Measurements from ENCODE around the gene GDF11. TPM values are rescaled to one million over a fixed set of nuclear protein-coding genes. Genes with fewer than 3 reads are reported as not detected.

Gene GDF11
- polyA plus RNA-seq, 1 of the 3 experiments (the other 2 are of a cell fraction), result 9.4 TPM

DNA sequence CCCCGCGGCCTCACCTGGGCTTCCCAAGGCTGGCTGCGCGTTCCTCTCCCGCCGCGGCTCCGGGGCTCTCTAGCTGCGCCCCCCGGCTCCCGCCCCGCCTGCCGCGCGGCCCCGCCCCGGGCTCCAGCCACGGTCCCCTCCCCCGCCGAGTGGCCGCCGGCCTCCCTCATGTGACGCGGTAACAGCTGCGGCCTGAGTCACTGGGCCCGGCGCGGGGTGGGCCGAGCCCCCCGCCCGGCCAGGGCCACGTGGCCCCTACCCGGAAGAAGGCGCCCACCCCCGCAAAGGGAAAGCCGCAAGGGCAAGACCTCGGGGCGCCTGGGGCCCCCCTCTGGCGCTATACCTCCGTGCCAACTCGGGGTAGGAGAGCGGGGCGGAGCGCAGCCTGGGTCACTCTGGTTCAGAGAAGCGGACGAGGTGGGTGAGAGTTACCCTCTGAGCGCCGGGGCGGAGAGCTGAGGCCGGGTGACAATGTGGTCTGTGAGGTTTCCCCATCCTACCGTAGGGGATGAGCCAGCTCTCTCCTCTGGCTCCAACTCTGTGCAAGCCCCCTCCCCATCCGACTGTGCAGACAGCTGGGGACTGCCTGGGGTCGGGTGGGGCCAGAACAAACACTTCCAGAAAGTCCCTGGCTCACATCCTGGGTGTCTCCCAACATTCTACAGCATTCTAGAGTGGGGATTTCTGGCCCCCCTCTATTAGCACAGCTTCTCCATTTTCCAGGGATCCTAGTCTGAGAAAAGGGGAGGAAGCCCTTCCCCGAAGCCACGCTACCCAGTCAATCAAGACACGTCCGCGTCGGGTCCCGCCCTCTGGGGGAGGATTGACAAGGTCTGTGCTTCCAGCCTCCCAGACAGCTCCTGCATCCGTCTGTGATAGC is 13.7 kb upstream of the GDF11 start, which contains the start of gene CD63 (continued):
- TF ChIP-seq, protein P1, sequence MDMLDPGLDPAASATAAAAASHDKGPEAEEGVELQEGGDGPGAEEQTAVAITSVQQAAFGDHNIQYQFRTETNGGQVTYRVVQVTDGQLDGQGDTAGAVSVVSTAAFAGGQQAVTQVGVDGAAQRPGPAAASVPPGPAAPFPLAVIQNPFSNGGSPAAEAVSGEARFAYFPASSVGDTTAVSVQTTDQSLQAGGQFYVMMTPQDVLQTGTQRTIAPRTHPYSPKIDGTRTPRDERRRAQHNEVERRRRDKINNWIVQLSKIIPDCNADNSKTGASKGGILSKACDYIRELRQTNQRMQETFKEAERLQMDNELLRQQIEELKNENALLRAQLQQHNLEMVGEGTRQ (IDR thresholded peaks at IDR 0.05; ENCODE audit: borderline replicate concordance, low read depth, low read length), result peak; percentile 68
- peak; percentile 84; the same call in 1 of the 2 replicates for TF ChIP-seq SIN3A (IDR thresholded peaks at IDR 0.05; ENCODE audit: borderline replicate concordance, low read depth, low read length)

DNA sequence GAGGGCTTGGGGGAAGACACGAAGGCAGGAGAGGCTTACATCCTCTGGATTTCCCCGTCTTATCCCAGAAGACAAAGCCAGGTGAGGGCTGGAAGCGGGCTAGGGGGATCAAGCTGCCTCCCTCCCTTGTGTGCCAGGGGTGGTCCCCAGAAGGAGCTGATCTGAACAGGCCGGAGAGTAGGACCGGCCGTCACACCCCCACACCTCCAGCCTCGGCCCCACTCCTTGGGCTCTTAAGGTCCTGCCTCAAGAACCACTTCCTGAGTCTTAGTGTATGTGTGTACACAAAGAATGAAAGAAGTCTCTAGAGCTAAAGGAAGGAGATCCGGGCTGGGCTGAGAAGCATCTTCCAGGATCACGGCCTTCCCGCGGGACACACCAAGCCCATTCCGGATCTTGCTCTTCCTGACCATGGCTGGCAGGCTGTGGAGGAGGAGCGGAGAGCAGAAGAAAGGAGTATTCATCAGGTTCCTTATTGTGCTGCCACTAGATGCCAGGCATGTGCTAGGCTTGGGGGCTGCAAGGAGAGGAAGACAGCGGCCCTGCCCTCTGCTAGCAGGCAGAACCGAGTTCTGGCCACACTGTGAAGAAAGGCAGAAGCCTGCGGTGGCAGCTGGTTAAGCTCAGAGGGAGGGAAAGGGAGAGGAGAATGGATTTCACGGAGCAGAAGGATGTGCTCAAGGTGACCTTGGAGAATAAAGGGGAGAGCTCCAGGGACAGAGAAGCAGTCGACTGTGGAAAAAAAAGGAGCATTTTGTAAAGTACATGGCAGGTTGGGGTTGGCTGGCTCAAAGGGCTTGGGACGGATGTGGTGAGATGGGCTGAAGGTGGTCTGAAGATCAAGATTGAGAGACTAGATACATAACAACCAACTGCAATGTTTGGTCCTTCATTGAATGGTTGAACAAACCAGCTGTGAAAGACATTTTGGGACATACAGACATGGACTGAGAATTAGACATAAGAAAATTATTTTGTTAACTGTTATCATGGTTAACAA is 12.8 kb upstream of the GDF11 start:
- H3K27me3 ChIP-seq (ENCODE audit: insufficient read depth), result no peaks in the 10 kb centered on the region
- H3K79me2 ChIP-seq (ENCODE audit: insufficient read depth), result peaks cover 45% of the 10 kb centered on the region
- peaks cover 22% of the 10 kb centered on the region for H3F3A ChIP-seq (replicated peaks; ENCODE audit: insufficient read depth)
- 19% methylated on average over 18 of the region's 19 CpGs for WGBS (ENCODE audit: low lambda C conversion rate)
- ChIA-PET POLR2A (interaction anchor here (0.7 to 2.5 kb wide), 14 partner anchors 8 to 374 kb away, joined by 3 to 14 read pairs (median 6); partner anchors contain the start of genes BLOC1S1, DNAJC14, ORMDL2 and PA2G4), CTCF (interaction anchor here (0.8 to 4.6 kb wide), 13 partner anchors 8 to 459 kb away, joined by 3 to 47 read pairs (median 3); partner anchors contain the start of genes RDH5 and SMARCC2)
- H3K27ac ChIP-seq (ENCODE audit: low read depth in 2 of 2, low read length in 1 of 2), result peak overlapping the region; percentile 97 to 100
- H3K4me3 ChIP-seq (ENCODE audit: low read depth in 2 of 2, low read length in 1 of 2), result peak overlapping the region; percentile 74 to 97
- no peaks in the 10 kb centered on the region for H3K9me2 ChIP-seq
- peak overlapping the region; percentile 97 for H3K4me2 ChIP-seq
- peak; percentile 51 for DNase-seq
- TF ChIP-seq RAD21 (IDR thresholded peaks at IDR 0.05; ENCODE audit: low read length), result peak; percentile 54
- TF ChIP-seq, protein P2, sequence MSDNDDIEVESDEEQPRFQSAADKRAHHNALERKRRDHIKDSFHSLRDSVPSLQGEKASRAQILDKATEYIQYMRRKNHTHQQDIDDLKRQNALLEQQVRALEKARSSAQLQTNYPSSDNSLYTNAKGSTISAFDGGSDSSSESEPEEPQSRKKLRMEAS (IDR thresholded peaks at IDR 0.05; ENCODE audit: low read depth), result peak; percentile 58; the same call in 1 of the 2 replicates
- TF ChIP-seq, protein P3, sequence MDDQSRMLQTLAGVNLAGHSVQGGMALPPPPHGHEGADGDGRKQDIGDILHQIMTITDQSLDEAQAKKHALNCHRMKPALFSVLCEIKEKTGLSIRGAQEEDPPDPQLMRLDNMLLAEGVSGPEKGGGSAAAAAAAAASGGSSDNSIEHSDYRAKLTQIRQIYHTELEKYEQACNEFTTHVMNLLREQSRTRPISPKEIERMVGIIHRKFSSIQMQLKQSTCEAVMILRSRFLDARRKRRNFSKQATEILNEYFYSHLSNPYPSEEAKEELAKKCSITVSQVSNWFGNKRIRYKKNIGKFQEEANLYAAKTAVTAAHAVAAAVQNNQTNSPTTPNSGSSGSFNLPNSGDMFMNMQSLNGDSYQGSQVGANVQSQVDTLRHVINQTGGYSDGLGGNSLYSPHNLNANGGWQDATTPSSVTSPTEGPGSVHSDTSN (IDR thresholded peaks at IDR 0.05), result no peak
- TF ChIP-seq RXRA (IDR thresholded peaks at IDR 0.05; ENCODE audit: borderline replicate concordance, low read depth), result no peak
- no peak for TF ChIP-seq GABPA (IDR thresholded peaks at IDR 0.05; ENCODE audit: low read depth)
- no peak for TF ChIP-seq FOXM1 (IDR thresholded peaks at IDR 0.05; ENCODE audit: low read depth)
- peak; percentile 21; the same call in 1 of the 2 replicates for TF ChIP-seq TCF12 (IDR thresholded peaks at IDR 0.05)
- 0 out of 2 replicates have a peak, but pooled peaks have one; percentile 12 for TF ChIP-seq MXI1 (IDR thresholded peaks at IDR 0.05; ENCODE audit: low read depth, low read length)
- TF ChIP-seq, protein P4, sequence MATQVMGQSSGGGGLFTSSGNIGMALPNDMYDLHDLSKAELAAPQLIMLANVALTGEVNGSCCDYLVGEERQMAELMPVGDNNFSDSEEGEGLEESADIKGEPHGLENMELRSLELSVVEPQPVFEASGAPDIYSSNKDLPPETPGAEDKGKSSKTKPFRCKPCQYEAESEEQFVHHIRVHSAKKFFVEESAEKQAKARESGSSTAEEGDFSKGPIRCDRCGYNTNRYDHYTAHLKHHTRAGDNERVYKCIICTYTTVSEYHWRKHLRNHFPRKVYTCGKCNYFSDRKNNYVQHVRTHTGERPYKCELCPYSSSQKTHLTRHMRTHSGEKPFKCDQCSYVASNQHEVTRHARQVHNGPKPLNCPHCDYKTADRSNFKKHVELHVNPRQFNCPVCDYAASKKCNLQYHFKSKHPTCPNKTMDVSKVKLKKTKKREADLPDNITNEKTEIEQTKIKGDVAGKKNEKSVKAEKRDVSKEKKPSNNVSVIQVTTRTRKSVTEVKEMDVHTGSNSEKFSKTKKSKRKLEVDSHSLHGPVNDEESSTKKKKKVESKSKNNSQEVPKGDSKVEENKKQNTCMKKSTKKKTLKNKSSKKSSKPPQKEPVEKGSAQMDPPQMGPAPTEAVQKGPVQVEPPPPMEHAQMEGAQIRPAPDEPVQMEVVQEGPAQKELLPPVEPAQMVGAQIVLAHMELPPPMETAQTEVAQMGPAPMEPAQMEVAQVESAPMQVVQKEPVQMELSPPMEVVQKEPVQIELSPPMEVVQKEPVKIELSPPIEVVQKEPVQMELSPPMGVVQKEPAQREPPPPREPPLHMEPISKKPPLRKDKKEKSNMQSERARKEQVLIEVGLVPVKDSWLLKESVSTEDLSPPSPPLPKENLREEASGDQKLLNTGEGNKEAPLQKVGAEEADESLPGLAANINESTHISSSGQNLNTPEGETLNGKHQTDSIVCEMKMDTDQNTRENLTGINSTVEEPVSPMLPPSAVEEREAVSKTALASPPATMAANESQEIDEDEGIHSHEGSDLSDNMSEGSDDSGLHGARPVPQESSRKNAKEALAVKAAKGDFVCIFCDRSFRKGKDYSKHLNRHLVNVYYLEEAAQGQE (IDR thresholded peaks at IDR 0.05; ENCODE audit: low read depth, low read length), result 0 out of 2 replicates have a peak, but pooled peaks have one; percentile 9
- peak; percentile 86 for TF ChIP-seq POLR2AphosphoS5 (IDR thresholded peaks at IDR 0.05; ENCODE audit: low read depth, low read length)
- 0 out of 2 replicates have a peak, but pooled peaks have one; percentile 22 for TF ChIP-seq YY1 (IDR thresholded peaks at IDR 0.05; ENCODE audit: low read depth)
- no peak for TF ChIP-seq RCOR1 (IDR thresholded peaks at IDR 0.05; ENCODE audit: low read length)
- TF ChIP-seq, protein P5, sequence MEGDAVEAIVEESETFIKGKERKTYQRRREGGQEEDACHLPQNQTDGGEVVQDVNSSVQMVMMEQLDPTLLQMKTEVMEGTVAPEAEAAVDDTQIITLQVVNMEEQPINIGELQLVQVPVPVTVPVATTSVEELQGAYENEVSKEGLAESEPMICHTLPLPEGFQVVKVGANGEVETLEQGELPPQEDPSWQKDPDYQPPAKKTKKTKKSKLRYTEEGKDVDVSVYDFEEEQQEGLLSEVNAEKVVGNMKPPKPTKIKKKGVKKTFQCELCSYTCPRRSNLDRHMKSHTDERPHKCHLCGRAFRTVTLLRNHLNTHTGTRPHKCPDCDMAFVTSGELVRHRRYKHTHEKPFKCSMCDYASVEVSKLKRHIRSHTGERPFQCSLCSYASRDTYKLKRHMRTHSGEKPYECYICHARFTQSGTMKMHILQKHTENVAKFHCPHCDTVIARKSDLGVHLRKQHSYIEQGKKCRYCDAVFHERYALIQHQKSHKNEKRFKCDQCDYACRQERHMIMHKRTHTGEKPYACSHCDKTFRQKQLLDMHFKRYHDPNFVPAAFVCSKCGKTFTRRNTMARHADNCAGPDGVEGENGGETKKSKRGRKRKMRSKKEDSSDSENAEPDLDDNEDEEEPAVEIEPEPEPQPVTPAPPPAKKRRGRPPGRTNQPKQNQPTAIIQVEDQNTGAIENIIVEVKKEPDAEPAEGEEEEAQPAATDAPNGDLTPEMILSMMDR (IDR thresholded peaks at IDR 0.05), result peak; percentile 35; the same call in 1 of the 2 replicates
- peak overlapping the region; percentile 83 for H3K9ac ChIP-seq
- H3K4me1 ChIP-seq (ENCODE audit: control insufficient read depth in 1 of 2, insufficient read depth in 2 of 2, low read depth in 1 of 2, low read length in 1 of 2), result peaks cover 0 to 23% of the 10 kb centered on the region in 2 experiments; a peak in 1 of 4 replicates
- H3K9me3 ChIP-seq, result no peaks in the 10 kb centered on the region
- peak overlapping the region; percentile 84 for H2AFZ ChIP-seq (ENCODE audit: low read depth)
- peaks cover 31% of the 10 kb centered on the region for H4K20me1 ChIP-seq (ENCODE audit: insufficient read depth)
- peaks cover 14 to 22% of the 10 kb centered on the region in 2 experiments for H3K36me3 ChIP-seq (replicated peaks in 1 of 2; ENCODE audit: control insufficient read depth in 1 of 2, insufficient read depth in 2 of 2, low read length in 1 of 2)

All from SK-N-SH (cell line).